Caco-2 (cell line): ENCODE data around the gene PSMB9. TPM values are rescaled to one million over a fixed set of nuclear protein-coding genes. Genes with fewer than 3 reads are reported as not detected.

Experiments
- BruUV-seq: library from RNA; stranded (reverse); fragments of 400-500 nt; replicated peaks from 2 replicates; lab custom pipeline; 2021; lab: Mats Ljungman, UMichigan
- CTCF ChIA-PET: fragments of 300-600 bp; sonication (Branson Sonifier 250); formaldehyde crosslinking; loops from one replicate; lab custom pipeline; 2022; ENCODE audit warnings: antibody characterized with exemption; lab: Charles Lee
- POLR2A ChIA-PET: fragments of 300-600 bp; sonication (Branson Sonifier 250); formaldehyde crosslinking; loops from one replicate; lab custom pipeline; 2022; ENCODE audit warnings: antibody characterized with exemption; lab: Charles Lee
- DNase-seq, 2 experiments: peaks; one replicate each; pipeline versions ENCODE4 v3.0.0 to v3.0.0-alpha.2; 2020 to 2022
- H3K27me3 ChIP-seq: replicated peaks from 2 replicates; pipeline ENCODE4 v1.6.0; 2011; ENCODE audit warnings: low read length; ENCODE audit not compliant: control insufficient read depth, insufficient read depth
- H3K36me3 ChIP-seq: 2 replicates; pipeline ENCODE4 v1.5.1; 2011; ENCODE audit warnings: low read length; ENCODE audit not compliant: control insufficient read depth, insufficient read depth
- H3K4me1 ChIP-seq: fragments of 250-450 bp; sonication (Bioruptor Pico); 2 replicates; pipeline ENCODE4 v1.5.1; 2020; ENCODE audit warnings: mild to moderate bottlenecking
- H3K4me3 ChIP-seq: 2 replicates; pipeline ENCODE4 v1.5.1; 2011; ENCODE audit warnings: low read depth, mild to moderate bottlenecking, control low read depth, low read length
- H3K9me3 ChIP-seq: fragments of 250-450 bp; sonication (Bioruptor Pico); 2 replicates; pipeline ENCODE4 v1.5.1; 2020; ENCODE audit warnings: mild to moderate bottlenecking, moderate library complexity
- H3K27ac Mint-ChIP-seq: one replicate; pipeline ENCODE4 v1.8.0; 2022; ENCODE audit warnings: mixed read lengths; ENCODE audit not compliant: unreplicated experiment
- H3K27me3 Mint-ChIP-seq: one replicate; pipeline ENCODE4 v1.8.0; 2022; ENCODE audit warnings: mixed read lengths; ENCODE audit not compliant: insufficient read depth, unreplicated experiment
- H3K36me3 Mint-ChIP-seq: one replicate; pipeline ENCODE4 v1.8.0; 2022; ENCODE audit warnings: mild to moderate bottlenecking, mixed read lengths; ENCODE audit not compliant: insufficient read depth, unreplicated experiment
- H3K4me1 Mint-ChIP-seq: one replicate; pipeline ENCODE4 v1.8.0; 2022; ENCODE audit warnings: low read depth, mixed read lengths; ENCODE audit not compliant: unreplicated experiment
- H3K4me3 Mint-ChIP-seq: one replicate; pipeline ENCODE4 v1.8.0; 2022; ENCODE audit warnings: mild to moderate bottlenecking, moderate library complexity, mixed read lengths; ENCODE audit not compliant: unreplicated experiment
- H3K9me3 Mint-ChIP-seq: one replicate; pipeline ENCODE4 v1.8.0; 2022; ENCODE audit warnings: mixed read lengths; ENCODE audit not compliant: unreplicated experiment
- CTCF ChIP-seq, 2 experiments: fragments of 200-600 bp in 1 of 2; IDR thresholded peaks; 1 replicate in 1 of 2; 2 replicates in 1 of 2; pipeline versions ENCODE4 v1.5.1 to v1.8.0; 2011 to 2022; ENCODE audit warnings: antibody characterized with exemption in 1 of 2, control low read depth in 1 of 2, inconsistent platforms in 1 of 2, low read depth in 1 of 2, low read length in 1 of 2, mild to moderate bottlenecking in 1 of 2, moderate library complexity in 1 of 2; ENCODE audit not compliant: insufficient read depth in 1 of 2, severe bottlenecking in 1 of 2, unreplicated experiment in 1 of 2
- intact Hi-C: fragments of 100-400 bp; cut with micrococcal nuclease; formaldehyde crosslinking; loops from one replicate; pipeline ENCODE4 v1.10.0; 2022; ENCODE audit not compliant: unreplicated experiment
- total RNA-seq: library from RNA; stranded (reverse); gene quantifications from 2 replicates; pipeline ENCODE4 v1.2.3, GENCODE V29; 2022

PSMB9 gene
- total RNA-seq, 1 experiment from 2014 or later = 1.3 TPM

DNA sequence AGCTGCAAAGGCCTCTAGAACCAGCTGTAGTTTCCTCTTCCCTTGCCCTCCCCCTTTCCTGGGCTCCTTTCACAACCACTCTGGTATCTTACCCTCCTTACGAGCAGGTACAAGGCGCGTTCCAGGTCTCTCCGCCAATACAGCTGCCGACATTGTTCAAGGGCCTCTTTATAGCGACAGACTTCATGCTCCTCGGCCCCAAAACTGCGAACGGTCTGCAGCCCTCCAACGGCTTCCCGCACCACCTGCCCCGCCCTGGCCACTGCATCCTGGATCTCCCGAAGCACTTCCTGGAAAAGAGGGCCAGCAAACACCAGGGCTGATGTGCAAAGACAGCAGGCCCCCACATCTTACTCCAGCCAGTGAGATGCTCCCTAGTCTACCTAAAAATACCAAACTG is 21.5 kb upstream of the PSMB9 start:
- Mint-ChIP-seq H3K9me3 (no peaks in the 10 kb centered on the region), H3K4me3 (no peak overlapping the region), H3K27me3 (no peaks in the 10 kb centered on the region), H3K4me1 (peaks cover 8% of the 10 kb centered on the region), H3K36me3 (no peaks in the 10 kb centered on the region), H3K27ac (no peak overlapping the region)
- BruUV-seq = no TSS peak
- H3K36me3 ChIP-seq = no peaks in the 10 kb centered on the region
- no peaks in the 10 kb centered on the region for H3K27me3 ChIP-seq
- H3K4me1 ChIP-seq = peaks cover under 1% of the 10 kb centered on the region; the same call in 1 of the 2 replicates
- CTCF ChIA-PET = no interaction called here
- DNase-seq = no peak
- POLR2A ChIA-PET = no interaction called here
- no peaks in the 10 kb centered on the region for H3K9me3 ChIP-seq
- H3K4me3 ChIP-seq = no peak overlapping the region
- intact Hi-C loops = no loop called here
- TF ChIP-seq CTCF (IDR thresholded peaks at IDR 0.05; ENCODE audit: insufficient read depth in 1 of 2, low read depth in 1 of 2, low read length in 1 of 2, severe bottlenecking in 1 of 2, unreplicated experiment in 1 of 2) = no peak

- Mint-ChIP-seq H3K27me3 (no peaks in the 10 kb centered on the region), H3K36me3 (no peaks in the 10 kb centered on the region), H3K27ac (no peak overlapping the region), H3K4me1 (peaks cover 8% of the 10 kb centered on the region), H3K4me3 (no peak overlapping the region), H3K9me3 (no peaks in the 10 kb centered on the region)
- CTCF ChIA-PET = no interaction called here
- intact Hi-C loops = no loop called here
- Histone ChIP-seq H3K36me3 (no peaks in the 10 kb centered on the region), H3K4me3 (no peak overlapping the region), H3K27me3 (no peaks in the 10 kb centered on the region), H3K9me3 (no peaks in the 10 kb centered on the region), H3K4me1 (peaks cover 5% of the 10 kb centered on the region)
- BruUV-seq = no TSS peak
- no peak for TF ChIP-seq CTCF (IDR thresholded peaks at IDR 0.05; ENCODE audit: insufficient read depth in 1 of 2, low read depth in 1 of 2, low read length in 1 of 2, severe bottlenecking in 1 of 2, unreplicated experiment in 1 of 2)
- DNase-seq = no peak
- POLR2A ChIA-PET = no interaction called here
These were observed 20.3 kb upstream of the PSMB9 start for GRCh38 chr6:32833664-32834063.

- H3K4me3 ChIP-seq = no peak overlapping the region
- no peak for TF ChIP-seq CTCF (IDR thresholded peaks at IDR 0.05; ENCODE audit: insufficient read depth in 1 of 2, low read depth in 1 of 2, low read length in 1 of 2, severe bottlenecking in 1 of 2, unreplicated experiment in 1 of 2)
- POLR2A ChIA-PET = interaction anchor here (0.6 kb wide), 1 partner anchor 23 kb away, joined by 6 read pairs; no protein-coding TSS in a partner anchor
- peaks cover 5% of the 10 kb centered on the region for H3K4me1 ChIP-seq
- no peak for DNase-seq
- no peaks in the 10 kb centered on the region for H3K27me3 Mint-ChIP-seq
- no peak overlapping the region for H3K4me3 Mint-ChIP-seq
- no peaks in the 10 kb centered on the region for H3K36me3 ChIP-seq
- no TSS peak for BruUV-seq
- H3K27ac Mint-ChIP-seq = no peak overlapping the region
- CTCF ChIA-PET = no interaction called here
- H3K9me3 ChIP-seq = no peaks in the 10 kb centered on the region
- intact Hi-C loops = loop anchor here (5.0 kb wide), 1 partner anchor 112 kb away; no protein-coding TSS in a partner anchor
- H3K4me1 Mint-ChIP-seq = peaks cover 8% of the 10 kb centered on the region
- no peaks in the 10 kb centered on the region for H3K36me3 Mint-ChIP-seq
- no peaks in the 10 kb centered on the region for H3K27me3 ChIP-seq
- no peaks in the 10 kb centered on the region for H3K9me3 Mint-ChIP-seq
These were observed 18.7 kb upstream of the PSMB9 start for GRCh38 chr6:32835167-32835893.
